ENCODE results near the gene DNAJB1.
"Not testable (repeated sequence)": the region's sequence is repeated elsewhere in the genome, so short reads cannot be mapped to it uniquely, and the experiment has no call there.

GRCh38 chr19:14504575-14504974, 13.6 kb downstream of the DNAJB1 start:
- TF ChIP-seq POLR2AphosphoS5 (IDR thresholded peaks at IDR 0.05; ENCODE audit: low read depth, low read length): not testable (repeated sequence)
- TF ChIP-seq, protein P1, sequence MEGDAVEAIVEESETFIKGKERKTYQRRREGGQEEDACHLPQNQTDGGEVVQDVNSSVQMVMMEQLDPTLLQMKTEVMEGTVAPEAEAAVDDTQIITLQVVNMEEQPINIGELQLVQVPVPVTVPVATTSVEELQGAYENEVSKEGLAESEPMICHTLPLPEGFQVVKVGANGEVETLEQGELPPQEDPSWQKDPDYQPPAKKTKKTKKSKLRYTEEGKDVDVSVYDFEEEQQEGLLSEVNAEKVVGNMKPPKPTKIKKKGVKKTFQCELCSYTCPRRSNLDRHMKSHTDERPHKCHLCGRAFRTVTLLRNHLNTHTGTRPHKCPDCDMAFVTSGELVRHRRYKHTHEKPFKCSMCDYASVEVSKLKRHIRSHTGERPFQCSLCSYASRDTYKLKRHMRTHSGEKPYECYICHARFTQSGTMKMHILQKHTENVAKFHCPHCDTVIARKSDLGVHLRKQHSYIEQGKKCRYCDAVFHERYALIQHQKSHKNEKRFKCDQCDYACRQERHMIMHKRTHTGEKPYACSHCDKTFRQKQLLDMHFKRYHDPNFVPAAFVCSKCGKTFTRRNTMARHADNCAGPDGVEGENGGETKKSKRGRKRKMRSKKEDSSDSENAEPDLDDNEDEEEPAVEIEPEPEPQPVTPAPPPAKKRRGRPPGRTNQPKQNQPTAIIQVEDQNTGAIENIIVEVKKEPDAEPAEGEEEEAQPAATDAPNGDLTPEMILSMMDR (IDR thresholded peaks at IDR 0.05): not testable (repeated sequence)

Measured in Panc1 (cell line).